ENCODE measurements around the gene NDRG2.
A peak's percentile ranks its signal among the peaks of the same experiment; 100 is the strongest.

The NDRG2 gene

DNA sequence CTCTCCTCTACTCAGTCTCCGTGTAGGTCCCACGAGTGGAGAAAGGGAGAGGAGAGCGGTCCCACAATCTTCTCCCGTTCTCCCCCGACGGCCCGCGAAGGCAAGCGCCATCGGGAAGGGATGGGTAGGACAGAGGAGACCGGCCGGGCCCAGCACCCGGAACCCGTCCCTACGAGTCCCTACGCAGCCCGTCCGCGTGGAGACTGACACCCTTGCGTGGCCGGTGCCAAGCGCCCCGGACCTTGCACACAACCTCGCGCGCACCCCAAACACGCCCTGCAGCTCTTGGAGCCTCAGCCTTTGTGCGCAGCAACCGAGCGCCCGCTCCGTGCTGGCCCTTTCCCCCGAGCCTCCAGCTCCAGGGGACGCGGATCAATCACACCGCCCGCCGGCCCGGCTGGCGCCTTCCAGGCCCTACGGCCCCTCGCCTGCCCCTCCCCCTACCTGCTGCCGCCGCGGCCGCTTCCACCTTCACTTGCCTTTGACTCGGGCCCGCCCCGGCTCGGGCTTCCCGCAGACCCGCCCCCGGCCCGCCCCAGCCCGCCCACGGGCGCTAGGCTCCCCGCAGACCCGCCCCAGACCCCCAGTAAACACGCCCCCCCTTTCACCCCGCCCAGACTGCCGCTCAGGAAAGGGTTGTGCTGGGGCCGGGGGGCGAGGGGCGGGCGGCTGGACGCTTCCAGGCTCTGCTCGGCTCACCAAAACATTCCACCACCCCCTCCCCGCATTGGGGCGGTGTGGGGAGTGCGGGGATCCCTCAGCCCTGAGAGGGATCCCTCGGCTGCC, at the start of gene NDRG2:
Gene NDRG2 (minus strand): TSS at position 477 of the 786 bp plus-strand sequence. CDS start 1,746 bp downstream, outside the sequence.
- peak; percentile 79 for DNase-seq (ENCODE audit: low spot score)

DNA sequence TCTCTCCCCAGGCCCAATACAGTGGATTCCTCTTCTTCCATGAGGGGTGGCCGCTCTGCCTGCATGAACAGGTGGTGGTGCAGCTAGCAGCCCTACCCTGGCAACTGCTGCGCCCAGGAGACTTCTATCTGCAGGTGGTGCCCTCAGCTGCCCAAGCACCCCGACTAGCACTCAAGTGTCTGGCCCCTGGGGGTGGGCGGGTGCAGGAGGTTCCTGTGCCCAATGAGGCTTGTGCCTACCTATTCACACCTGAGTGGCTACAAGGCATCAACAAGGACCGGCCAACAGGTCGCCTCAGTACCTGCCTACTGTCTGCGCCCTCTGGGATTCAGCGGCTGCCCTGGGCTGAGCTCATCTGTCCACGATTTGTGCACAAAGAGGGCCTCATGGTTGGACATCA, 49.1 kb upstream of the NDRG2 start:
- no peak for DNase-seq (ENCODE audit: low spot score)

DNA sequence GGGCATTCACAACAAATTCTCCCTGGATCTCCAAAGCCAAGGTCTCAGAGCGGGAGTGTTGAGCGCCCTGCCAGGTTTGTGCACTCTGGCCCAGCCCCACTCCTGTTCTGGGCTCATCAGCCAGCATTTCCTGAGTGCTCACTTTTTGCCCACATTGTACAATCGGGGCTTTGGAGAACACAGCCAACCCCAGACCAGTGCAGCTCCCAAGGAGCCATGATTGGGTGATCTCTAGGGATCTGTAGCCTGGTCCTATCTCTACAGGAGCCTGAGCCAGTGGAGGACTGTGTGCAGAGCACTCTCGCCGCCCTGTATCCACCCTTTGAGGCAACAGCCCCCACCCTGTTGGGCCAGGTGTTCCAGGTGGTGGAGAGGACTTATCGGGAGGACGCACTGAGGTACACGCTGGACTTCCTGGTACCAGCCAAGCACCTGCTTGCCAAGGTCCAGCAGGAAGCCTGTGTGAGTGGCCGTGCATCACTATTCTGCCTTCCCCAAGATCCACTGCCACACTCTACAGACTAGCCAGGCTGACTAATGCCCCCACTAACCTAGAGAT, 48.0 kb upstream of the NDRG2 start:
- no peak for DNase-seq (ENCODE audit: low spot score)

DNA sequence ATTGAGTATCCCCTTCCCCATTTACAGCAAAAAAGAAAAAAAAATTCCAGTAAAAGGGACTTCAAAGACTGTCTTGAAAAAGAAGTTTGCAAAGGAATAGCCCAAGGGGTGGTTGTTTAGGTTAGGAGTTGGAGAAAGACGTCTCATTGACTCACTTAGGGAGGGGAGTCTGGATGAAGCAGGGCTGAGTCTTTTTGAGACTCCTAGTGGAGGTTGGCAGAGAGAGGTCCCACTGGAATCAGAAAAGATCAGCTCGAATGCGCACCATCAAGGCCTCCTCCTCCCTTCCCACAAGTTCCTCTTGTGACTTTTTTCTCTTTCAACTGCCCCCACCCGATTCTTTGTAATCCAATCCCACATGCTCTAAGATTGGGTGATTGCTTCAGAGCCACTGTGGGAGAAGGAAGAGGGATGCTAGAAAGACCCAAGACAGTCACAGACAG, 47.2 kb upstream of the NDRG2 start:
- peak; percentile 56 for DNase-seq (ENCODE audit: low spot score)

DNA sequence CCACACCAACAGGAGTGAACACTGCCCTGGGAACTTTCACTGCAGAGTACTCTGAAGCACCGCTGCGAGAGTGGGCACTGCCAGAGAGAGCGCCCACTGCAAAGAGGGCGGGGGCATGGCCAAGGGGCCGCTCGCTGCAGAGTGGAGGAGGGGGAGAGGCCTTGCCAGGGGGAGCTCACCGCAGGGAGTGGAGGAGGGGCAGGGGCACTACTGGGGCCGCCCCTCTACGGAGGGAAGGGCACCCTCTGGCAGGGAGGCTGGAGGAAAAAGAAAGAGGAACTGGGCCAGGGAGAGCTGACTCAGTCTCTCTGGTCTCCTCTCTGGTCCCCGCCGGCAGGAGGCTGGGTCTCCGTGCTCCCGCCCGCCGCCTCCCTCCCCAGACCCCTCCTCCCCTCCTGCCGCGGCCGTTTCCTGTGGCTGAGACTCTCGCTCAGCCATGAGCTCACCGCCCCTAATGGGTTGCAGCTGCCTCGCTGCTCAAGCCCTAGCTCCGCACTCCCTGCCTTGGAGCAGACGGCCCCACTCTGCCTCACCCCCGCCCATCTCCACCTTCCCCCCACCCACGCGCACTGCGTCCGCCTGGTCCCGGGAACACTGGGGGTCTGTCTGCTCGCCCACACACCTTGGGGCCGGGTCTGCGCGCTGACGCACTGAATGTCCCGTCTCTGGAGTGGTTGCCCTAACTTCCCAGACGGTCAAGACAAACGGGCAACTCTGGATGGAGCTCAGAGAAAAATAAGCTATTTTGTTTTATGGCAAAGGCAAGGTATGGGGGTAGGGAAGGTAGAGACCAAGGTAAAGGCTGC, 46.6 kb upstream of the NDRG2 start:
- peak; percentile 87 for DNase-seq (ENCODE audit: low spot score)

DNA sequence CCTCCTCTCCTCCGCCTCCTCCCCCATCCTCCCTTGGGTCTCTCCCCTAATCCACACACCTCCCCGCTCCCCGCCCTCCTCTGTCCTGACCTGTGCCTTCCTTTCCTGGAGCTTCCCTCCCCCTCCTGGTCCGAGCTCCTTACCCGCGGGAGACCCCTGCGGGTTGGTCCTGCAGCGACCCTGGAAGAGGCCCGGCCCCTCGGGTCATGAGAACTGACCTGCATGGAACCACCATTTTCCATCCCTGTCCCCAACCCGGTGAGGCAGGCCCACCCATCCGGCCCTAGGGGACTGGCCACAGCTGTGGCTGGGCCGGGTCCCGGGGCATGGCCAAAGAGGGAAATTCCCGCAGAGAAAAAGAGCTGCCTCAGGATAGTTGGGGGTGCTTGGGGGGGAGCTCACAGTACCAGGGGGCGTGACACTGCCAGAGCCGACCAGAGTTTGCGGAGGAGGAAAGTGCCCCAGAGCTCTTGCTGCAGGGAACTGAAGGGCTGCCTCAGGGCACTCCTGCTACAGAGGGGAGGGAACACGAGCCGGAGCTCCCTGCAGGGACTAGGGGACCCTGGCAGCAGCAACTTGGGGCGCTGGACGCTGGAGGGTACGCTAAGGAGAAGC, 45.9 kb upstream of the NDRG2 start:
- peak; percentile 46 for DNase-seq (ENCODE audit: low spot score)

DNA sequence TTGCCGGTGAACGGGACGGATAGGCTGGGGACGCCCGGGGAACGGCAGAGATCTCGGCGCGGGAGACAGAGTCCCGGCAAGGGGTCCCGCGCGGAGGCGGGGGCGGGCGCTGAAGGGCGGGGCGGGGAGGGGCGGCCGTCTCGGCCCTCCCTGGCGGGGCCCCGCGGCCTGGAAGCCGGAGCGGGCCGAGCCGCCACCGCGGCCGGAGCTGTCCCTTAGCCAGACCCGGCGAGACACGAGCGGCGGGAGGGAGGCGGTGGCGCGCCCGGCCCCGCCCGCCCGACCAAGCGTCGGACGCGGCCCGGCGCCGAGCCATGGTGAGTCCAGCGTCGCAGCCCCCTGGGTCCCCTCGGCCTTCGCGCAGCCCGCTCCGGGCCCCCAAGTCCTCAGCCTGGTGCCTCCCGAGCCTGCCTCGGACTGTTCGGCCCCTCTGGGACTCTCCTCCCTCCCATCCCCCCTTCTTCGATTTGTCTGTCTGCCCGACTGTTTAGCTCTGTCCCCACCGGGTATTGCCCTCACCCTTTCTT, 45.3 kb upstream of the NDRG2 start, which contains the start of gene ARHGEF40:
Gene ARHGEF40 (plus strand): TSS at position 222 of the 527 bp plus-strand sequence. CDS start 93 bp downstream, at position 315.
- DNase-seq (ENCODE audit: low spot score): peak; percentile 80

DNA sequence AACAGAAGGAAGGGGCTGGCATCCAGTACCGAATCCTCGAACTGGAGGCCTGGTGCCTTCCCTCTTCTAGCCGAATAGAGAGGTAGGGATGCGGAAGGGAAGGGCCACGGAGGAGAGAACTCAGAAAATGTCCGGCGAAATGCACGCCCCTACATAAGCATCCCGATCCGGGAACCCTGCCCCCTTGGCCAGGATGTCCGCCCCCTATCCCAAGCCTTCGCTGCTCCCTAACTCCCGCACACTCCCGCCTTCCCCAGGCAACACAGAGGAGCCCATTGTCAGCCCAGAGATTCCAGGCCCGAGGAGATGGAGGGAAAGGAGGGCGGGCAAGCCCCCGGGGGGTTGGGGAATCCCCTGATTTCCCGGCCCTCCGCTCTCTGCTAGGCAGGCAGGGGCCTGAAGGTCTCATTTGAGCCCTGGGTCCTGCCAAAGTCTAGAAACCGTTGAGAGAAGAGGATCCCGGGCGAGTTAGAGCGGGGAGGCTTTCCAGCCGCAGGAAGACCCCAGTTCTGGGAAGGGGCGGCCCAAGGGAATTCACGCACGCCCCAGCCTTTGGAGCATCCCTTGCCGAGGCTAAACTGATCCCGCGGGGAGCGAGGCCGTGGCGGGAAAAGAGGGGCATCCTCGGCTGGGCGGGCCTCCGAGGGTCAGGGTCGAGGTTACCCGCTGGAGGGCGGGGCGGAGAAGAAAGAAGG, 44.7 kb upstream of the NDRG2 start:
- peak; percentile 77 for DNase-seq (ENCODE audit: low spot score)

DNA sequence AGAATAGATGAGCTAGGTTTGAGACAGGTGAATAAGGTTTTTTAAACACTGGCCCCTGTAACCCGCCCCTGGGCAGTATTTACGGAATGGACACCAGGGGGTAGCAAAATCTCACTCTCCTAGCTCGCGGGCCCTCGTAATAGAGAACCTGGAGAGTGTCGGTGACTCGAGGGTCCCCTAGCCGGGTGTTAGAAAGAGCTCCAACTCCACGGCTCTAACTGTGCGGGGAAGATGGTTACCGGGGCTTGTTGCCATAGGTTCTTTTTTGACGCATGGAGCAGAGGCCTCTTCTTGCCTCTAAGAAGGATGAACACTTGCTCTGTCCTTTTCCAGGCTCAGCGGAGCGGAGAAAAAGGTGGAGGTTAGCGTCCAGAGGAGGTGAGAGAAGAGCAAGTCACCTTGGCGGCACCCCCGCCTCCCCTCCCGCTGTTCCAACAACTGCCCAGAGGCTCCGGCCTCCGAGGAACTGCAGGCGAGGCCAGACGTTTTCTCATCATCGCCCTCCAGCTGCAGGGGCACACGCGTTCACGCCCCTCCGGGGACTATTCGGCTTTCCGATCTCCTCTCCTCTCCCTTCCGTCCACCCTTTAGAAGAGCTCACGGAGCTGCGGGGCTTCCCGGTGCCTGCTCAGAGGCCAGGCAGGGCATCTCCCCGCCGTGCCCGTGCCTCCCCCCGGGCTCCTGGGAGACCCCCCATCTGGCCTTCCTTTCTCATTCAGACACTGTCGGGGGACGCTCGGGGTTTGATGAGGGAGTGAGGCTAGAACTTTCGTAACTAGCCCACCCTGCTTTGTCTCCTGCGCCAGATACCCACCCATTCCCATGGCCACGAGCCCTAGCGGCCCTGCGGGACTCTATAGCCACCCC, 43.9 kb upstream of the NDRG2 start:
- DNase-seq (ENCODE audit: low spot score): peak; percentile 75

DNA sequence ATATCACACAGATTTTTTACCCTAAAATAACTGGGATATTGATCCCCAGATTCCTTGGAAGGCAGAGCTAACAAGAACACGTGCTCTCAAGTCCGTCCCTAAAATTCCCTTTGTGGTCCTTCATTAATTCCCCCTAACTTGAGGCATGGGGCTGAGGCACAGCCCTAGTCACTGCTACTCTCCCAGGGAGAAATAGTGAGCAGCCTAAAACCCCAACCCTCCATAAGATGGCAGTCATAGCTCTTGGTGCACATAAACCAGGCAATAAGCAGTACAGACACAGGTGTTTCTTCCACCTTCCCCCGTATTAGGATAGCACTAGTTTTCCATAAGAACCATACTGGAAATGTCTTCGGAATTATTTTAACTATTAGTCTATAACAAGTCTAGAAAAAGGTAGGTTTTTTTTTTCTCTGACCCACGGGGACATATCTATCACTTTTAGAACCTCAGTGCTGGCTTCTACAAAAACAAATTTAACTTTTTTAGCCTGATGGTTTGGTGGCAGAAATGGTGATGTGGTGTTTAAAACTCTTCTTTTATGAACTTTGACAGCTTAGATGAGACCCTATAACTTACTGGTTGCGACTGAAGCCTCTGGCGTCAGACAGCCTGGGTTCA, 42.1 kb upstream of the NDRG2 start:
- no peak for DNase-seq (ENCODE audit: low spot score)

DNA sequence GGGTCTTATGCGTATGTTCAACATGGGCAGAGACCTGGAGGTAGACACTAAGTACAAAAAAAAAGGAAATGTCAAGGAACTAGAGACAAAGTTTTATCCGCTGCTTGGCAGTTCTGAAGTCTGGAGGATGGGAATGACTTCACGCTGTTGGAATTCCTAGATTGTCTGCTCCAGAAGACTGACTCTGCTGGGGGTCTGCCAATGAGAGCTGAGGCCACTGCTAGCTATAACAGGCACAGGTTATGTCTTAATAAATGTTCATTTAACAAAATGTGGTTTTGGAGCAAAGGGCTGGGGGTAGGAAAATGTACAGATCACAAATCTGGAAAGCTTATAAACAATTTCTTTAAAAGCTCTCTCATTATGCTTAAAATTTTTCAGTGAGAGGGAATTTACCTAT, 38.6 kb upstream of the NDRG2 start:
- no peak for DNase-seq (ENCODE audit: low spot score)

DNA sequence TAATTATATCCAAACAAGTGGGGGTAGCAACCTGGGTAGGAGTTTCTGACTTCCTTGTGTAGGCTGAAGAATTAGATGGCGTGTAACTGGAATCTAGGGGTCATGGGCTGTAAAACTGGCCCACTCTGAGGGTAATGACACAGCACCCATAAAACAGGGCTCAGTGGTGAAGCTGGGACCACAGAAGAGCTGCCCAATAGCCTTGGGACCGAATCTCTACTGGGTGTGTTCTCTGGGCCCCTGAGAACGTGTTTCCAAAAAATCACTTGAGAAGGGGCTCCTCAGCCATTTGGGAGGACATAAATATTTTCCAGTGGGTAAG, 36.4 kb upstream of the NDRG2 start:
- no peak for DNase-seq (ENCODE audit: low spot score)

DNA sequence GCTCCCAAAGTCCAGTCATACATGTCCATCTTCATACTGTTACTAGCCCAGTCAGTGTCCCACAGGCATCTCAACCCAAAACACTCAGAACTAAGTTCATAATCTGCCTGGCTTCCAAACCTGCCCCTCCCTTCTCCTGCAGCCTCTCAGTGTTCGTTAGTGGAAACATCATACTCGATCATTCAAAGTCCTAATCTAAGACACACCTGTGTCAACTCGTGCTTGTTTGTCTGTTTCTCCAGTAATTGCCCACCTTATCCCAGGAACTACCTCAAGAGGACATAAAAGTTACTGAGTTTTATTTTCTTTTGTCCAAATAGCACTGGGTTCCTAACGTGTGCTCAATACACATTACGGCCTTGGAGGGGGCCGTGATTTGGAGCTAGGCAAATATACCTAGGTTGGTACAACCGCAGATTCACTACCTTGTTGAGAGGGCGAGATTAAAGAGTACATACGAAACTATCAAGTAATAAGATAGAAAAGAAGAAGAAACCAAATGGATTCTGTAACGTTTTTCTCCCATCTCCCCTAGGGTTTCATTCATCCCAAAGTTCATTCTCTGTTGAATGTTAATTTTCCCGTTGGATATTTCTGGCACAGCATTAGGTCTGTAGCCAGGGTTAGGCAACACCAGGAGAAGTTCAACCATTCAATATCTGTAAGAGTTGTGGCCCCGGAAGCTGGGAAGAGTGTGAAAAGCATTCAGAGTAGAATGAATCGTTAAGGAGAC, 35.9 kb upstream of the NDRG2 start:
- no peak for DNase-seq (ENCODE audit: low spot score)

DNA sequence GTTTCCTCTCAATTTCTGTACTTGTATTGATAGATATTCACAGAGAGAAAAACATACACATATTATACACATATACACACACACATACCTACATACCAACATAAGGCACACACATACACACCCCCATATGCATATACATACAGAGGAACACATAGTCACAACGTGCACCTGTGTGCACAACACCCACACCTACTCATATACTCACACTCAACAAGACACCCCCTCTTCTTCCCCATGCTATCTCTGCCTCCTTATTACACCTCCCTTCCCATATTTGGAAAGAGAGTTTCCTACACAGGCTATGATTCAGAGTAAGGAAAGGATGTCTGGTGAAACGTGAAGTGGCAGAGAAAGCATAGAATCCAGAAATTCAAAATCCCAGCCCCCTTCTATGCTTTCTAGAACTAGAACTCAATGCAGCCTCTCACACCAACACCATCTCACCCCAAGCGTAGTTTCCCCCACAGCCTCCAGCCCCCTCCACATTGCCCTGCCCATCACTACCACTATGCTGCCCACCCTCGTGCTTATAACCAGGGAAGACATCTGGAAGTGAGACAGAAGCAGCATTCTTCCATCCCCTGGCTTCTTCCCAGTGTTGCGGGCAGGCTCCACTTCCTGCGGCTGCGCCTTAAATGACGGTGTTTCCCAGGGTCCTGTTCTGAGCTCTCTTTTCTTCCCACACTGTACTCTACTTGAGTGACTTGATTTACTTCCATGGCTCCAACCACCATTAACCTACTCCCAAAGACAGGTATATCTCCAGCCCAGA, 35.2 kb upstream of the NDRG2 start:
- peak; percentile 38 for DNase-seq (ENCODE audit: low spot score)

DNA sequence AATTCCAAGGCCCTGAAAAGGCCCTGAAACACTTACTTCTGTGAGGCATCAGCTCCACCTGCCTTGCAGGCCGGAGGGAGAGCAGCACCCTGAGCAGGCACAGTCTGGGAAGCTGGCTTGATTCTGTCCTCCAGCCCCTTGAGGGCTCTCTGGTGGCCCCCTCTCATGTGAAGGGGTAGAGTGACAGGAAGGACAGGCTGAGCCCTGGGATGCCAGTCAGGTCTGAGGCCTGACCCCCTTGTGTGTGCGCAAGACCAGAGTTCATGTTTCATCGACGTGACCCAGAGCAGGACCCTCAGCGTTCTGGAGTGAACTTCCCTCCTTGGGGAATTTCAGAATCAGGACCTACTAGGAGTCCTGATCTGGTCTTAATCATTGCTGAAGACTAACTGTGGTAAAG, 34.0 kb upstream of the NDRG2 start:
- DNase-seq (ENCODE audit: low spot score): no peak

DNA sequence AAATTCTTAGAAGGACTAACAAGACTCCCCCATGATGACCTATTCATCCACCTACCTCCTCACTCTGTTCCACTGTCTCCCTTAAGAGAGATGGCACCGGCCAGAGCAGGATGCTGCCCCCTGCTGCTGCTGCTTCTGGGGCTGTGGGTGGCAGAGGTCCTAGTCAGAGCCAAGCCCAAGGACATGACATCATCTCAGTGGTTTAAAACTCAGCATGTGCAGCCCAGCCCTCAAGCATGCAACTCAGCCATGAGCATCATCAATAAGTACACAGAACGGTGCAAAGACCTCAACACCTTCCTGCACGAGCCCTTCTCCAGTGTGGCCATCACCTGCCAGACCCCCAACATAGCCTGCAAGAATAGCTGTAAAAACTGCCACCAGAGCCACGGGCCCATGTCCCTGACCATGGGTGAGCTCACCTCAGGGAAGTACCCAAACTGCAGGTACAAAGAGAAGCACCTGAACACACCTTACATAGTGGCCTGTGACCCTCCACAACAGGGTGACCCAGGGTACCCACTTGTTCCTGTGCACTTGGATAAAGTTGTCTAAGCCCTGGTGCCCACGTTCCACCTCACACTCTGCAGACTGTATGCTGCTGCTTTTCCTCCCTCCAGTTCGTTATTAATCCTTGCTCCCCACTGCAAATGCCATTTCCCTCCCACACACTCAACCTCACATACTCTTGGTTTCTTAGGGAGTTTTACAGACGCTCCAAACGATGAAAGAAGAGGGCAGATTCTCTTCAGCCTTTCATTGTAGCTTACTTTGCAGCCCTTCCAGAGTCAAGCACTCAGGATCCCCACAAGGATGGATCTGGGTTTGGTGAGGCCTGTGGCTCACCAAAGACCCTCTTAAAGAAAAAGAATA, 33.2 kb upstream of the NDRG2 start, which contains the start of gene RNASE8:
Gene RNASE8 (plus strand): TSS at position 20 of the 873 bp plus-strand sequence. CDS start 71 bp downstream, at position 91.
- no peak for DNase-seq (ENCODE audit: low spot score)

DNA sequence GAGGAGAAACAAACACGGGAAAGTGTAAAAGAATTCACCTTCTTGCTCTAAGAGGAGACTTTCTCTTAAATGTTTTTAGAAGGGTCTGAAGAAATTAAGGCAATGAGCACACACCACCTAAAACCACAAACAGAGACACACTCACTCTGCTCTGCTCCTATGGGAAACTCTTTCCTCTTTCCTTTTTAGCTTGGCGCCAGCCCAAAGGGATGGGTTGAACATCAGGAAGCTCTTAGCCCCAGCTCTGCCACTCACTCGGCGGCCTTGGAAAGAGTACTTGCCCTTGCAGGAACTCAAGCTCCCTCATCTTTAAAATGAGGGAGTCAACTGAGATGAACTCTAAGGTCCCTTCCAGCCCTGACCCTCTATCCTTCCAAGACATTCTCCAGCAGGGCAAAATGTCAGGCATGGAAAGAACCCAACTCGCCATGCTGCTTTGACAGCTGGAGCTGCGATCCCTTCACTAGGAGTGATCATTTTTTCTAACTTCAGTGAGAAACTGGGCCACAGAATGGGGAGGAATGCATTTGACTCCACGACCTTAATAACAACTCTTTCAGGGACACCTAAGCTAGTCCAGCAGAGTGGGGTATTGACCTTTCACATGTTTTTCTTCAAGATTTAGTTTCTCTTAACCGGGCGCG, 31.8 kb upstream of the NDRG2 start:
- DNase-seq (ENCODE audit: low spot score): no peak
